ENCODE data around the gene SULT2A1.

GRCh38 chr19:47890865-47891621, 4.9 kb upstream of the SULT2A1 start:
- no peak for TF ChIP-seq CTCF (IDR thresholded peaks at IDR 0.05)
- no peak for TF ChIP-seq ZFX (IDR thresholded peaks at IDR 0.05; ENCODE audit: borderline replicate concordance)

All from 22Rv1 (cell line).